22Rv1 (cell line): ENCODE results near the gene EBI3.
"Not testable (repeated sequence)": the region's sequence is repeated elsewhere in the genome, so short reads cannot be mapped to it uniquely, and the experiment has no call there.

Source experiments
- CTCF ChIP-seq: fragments of 450-650 bp; IDR thresholded peaks from 2 replicates; pipeline ENCODE4 v1.5.1; 2017; ENCODE audit warnings: mild to moderate bottlenecking
- ZFX ChIP-seq: fragments of 450-650 bp; IDR thresholded peaks from 2 replicates; pipeline ENCODE4 v1.6.1; 2017; ENCODE audit warnings: antibody characterized with exemption, borderline replicate concordance

DNA sequence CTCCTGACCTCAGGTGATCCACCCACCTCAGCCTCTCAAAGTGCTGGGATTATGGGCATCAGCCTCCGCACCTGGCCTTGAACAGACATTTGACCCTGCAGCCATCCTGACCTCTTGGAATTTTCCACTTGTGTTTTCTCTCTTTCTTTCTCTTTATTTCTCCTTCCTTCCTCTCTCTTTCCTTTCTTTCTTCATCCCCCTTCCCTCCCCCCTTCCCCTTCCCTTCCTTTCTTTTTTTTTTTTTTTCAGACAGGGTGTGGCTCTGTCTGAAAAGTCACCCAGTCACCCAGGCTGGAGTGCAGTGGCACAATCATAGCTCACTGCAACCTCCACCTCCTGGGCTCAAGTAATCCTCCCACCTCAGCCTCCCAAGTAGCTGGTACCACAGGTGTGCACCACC, 10.8 kb upstream of the EBI3 start:
- not testable (repeated sequence) for TF ChIP-seq CTCF, ZFX
